PFSK-1 (cell line): ENCODE measurements around the gene THBD.

Source experiments
- POLR2AphosphoS5 ChIP-seq: IDR thresholded peaks from 2 replicates; pipeline ENCODE4 v1.6.1; 2012; ENCODE audit warnings: low read depth, mild to moderate bottlenecking, control low read depth, low read length, moderate library complexity
- TAF1 ChIP-seq: IDR thresholded peaks from 2 replicates; pipeline ENCODE4 v1.6.1; 2012; ENCODE audit warnings: low read length, control low read depth, borderline replicate concordance; ENCODE audit not compliant: insufficient read depth
- TF ChIP-seq, protein P1 (sequence below), 2 experiments: IDR thresholded peaks; 2 replicates each; pipeline versions ENCODE4 v1.6.1 to v1.8.0; 2011 to 2012; ENCODE audit warnings: low read depth in 2 of 2, low read length in 2 of 2, control low read depth in 1 of 2, inconsistent platforms in 1 of 2, mild to moderate bottlenecking in 1 of 2, moderate library complexity in 1 of 2; ENCODE audit not compliant: insufficient read depth in 1 of 2

DNA sequence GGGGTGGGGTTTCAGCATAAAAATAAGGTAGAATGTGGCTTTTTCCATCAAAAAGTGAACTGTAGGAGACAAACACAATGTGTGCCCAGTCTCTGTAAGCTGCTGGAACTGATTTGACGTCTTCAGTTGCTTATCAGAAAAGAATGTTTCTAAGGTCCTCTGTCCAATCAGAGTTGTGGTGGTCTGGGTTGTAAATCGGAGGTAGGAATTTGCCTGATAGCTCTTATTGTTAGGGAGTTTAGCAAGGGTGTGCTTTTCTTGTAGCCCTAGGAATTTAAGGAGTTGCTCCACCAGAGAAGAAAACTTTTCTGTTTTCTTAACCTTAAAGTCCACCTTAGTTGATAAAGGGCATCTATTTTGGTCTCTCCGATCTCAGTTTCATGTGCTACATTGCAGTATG is 24.8 kb downstream of the THBD start:
- TF ChIP-seq, protein P1, sequence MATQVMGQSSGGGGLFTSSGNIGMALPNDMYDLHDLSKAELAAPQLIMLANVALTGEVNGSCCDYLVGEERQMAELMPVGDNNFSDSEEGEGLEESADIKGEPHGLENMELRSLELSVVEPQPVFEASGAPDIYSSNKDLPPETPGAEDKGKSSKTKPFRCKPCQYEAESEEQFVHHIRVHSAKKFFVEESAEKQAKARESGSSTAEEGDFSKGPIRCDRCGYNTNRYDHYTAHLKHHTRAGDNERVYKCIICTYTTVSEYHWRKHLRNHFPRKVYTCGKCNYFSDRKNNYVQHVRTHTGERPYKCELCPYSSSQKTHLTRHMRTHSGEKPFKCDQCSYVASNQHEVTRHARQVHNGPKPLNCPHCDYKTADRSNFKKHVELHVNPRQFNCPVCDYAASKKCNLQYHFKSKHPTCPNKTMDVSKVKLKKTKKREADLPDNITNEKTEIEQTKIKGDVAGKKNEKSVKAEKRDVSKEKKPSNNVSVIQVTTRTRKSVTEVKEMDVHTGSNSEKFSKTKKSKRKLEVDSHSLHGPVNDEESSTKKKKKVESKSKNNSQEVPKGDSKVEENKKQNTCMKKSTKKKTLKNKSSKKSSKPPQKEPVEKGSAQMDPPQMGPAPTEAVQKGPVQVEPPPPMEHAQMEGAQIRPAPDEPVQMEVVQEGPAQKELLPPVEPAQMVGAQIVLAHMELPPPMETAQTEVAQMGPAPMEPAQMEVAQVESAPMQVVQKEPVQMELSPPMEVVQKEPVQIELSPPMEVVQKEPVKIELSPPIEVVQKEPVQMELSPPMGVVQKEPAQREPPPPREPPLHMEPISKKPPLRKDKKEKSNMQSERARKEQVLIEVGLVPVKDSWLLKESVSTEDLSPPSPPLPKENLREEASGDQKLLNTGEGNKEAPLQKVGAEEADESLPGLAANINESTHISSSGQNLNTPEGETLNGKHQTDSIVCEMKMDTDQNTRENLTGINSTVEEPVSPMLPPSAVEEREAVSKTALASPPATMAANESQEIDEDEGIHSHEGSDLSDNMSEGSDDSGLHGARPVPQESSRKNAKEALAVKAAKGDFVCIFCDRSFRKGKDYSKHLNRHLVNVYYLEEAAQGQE (IDR thresholded peaks at IDR 0.05; ENCODE audit: insufficient read depth in 1 of 2, low read depth in 2 of 2, low read length in 2 of 2), result no peak
- TF ChIP-seq POLR2AphosphoS5, result no peak
- no peak for TF ChIP-seq TAF1
